ENCODE results near the gene MIP.
"Not testable (repeated sequence)": the region's sequence is repeated elsewhere in the genome, so short reads cannot be mapped to it uniquely, and the experiment has no call there.

Gene MIP

GRCh38 chr12:56468216-56469006 is 14.0 kb upstream of the MIP start, which contains the start of gene SPRYD4:
TSS of gene SPRYD4 (plus strand) at chr12:56468578. CDS start at chr12:56468592, 14 bp downstream.
- peak; percentile 89 for DNase-seq (ENCODE audit: low read depth)

GRCh38 chr12:56462565-56462964 is 8.1 kb upstream of the MIP start:
- DNase-seq (ENCODE audit: low read depth): no peak

DNA sequence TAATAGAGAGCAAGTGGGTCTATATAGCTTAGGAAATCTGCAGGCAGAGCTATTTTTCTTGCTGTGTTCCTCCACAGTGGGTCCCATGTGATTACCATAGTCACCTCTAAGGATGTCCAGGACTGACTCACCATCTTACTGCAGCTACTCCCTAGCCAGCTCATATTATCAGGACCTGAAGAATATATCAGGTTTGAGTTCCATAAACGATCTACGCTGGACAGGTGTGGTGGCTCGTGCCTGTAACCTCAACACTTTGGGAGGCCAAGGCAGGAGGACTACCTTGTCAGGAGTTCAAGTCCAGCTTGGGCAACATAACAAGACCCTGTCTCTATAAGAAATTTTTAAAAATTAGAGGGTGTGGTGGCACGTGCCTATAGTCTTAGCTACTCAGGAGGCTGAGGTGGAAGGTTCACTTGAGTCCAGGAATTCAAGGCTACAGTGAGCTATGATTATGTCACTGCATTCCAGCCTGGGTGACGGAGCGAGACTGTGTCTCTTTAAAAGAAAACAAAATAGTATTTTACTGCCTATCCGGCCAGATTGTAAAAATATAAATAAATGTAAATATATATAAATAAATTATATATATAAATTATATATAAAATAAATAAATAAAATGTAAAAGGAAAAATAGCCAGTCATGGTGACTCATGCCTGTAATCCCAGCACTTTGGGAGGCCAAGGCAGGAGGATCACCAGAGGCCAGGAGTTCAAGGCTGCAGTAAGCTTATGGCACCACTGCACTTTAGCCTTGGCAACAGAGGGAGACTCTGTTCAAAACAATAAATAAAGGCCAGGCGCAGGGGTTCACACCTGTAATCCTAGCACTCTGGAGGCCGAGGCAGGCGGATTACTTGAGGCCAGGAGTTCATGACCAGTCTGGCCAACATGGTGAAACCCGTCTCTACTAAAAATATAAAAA is 7.0 kb upstream of the MIP start:
- no peak for DNase-seq (ENCODE audit: low read depth)

- no peak for DNase-seq (ENCODE audit: low read depth)
These were observed 3.4 kb upstream of the MIP start for GRCh38 chr12:56457817-56458216.

- DNase-seq (ENCODE audit: low read depth): no peak
These were observed 3.3 kb downstream of the MIP start for GRCh38 chr12:56451147-56451546.

- DNase-seq (ENCODE audit: low read depth): no peak
These were observed 4.2 kb downstream of the MIP start for GRCh38 chr12:56450241-56450640.

DNA sequence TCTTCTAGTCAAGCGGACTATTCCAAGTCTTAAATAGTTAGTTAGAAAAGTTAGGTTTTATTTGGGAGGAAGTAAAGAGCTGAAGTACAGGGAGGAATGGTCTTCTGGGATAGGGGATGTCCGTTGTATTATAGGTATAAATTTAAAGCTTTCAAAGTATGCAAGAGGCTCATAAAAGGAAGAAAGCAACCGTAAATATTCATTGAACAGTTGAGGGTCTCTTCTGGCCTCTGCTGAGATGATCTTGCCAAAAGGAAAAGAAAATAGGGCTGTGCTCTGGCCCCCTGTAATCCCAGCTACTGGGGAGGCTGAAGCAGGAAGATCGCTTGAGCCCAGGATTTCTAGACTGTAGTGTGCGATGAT is 4.9 kb downstream of the MIP start:
- DNase-seq (ENCODE audit: low read depth): no peak

- DNase-seq (ENCODE audit: low read depth): peak; percentile 74
These were observed 5.4 kb downstream of the MIP start, which contains the start of gene TIMELESS for GRCh38 chr12:56448860-56449621. TSS of gene TIMELESS (minus strand) at chr12:56449426. CDS start at chr12:56434170, 15,256 bp downstream.

GRCh38 chr12:56443208-56443607 is 11.2 kb downstream of the MIP start:
- not testable (repeated sequence) for DNase-seq (ENCODE audit: low read depth)

- DNase-seq (ENCODE audit: low read depth): no peak
These were observed 16.9 kb downstream of the MIP start for GRCh38 chr12:56437430-56438176.

DNA sequence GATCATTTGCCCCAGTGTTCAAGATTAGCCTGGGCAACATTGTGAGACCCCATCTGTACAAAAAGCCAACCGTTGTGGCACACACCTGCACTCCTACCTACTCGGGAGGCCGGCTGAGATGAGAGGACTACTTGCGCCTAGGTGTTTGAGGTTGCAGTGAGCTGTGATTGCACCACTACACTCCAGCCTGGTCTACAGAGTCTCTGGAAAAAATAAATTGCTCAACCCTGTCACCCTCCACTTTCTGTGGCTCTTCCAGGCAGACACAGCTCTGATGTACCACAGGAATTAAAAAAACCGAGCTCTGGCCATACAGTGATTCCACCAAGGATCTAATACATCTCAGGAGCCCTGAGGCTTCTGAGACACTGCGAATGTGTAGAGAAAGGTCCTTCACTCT is 19.6 kb downstream of the MIP start:
- no peak for DNase-seq (ENCODE audit: low read depth)

GRCh38 chr12:56431850-56432249 is 22.6 kb downstream of the MIP start:
- DNase-seq (ENCODE audit: low read depth): no peak

DNA sequence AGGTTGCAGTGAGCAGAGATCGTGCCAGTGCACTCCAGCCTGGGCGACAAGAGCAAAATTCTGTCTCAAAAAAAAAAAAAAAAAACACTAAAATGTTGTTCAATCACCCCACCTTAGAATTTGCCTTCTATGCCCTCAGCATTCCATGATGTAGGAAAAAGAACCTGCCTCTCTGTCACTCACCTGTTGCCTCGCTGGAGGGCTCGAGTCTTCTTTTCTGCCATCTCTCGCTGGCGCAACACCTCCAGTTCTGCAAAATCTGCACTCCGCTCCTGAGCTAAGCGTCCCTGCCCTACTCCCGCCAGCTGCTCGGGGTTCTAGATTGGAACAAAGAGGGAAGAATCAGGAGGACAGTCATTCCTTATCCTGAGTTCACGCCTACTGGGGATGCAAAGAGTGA is 23.2 kb downstream of the MIP start:
- DNase-seq (ENCODE audit: low read depth): no peak

DNA sequence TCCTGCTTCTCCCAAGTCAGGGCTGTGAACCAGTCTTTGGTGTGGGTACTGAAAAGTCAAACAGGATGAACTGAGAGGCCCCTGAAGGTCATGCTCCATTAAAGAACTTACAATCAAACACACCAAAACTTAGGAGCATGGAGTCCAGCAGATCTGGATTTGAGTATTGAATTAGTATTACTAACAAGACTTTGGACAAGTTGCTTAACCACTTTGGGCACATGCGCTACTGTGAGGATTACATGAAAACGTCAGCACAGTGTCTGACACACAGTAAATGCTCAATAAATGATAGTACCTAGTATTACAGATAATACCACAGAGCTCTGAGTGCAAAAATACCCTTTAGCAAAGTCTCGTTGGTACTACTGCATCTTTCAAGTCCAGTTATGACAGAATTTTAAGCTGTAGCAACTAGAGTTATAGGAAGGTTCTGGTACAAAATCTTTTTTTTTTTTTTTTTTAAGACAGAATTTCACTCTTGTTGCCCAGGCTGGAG is 28.5 kb downstream of the MIP start:
- no peak for DNase-seq (ENCODE audit: low read depth)

DNA sequence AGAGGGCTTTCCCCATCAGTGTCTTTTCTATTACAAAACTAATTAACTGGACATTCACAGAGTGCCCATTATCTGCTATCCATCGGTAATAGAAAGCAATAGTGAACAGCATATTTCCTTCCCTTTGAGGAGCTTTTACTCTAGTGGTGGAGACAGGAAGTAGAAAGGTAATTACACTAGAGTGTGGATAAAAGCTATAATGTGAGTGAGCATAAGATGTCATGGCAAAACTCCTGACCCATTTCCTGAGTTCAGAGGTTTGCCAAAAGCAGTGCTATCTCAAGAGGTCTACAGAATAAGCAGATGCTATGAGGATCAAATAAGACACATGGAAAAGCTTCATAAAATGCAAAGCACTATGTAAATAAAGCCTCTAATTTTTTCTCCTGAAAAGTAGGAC is 29.3 kb downstream of the MIP start:
- DNase-seq (ENCODE audit: low read depth): no peak

DNA sequence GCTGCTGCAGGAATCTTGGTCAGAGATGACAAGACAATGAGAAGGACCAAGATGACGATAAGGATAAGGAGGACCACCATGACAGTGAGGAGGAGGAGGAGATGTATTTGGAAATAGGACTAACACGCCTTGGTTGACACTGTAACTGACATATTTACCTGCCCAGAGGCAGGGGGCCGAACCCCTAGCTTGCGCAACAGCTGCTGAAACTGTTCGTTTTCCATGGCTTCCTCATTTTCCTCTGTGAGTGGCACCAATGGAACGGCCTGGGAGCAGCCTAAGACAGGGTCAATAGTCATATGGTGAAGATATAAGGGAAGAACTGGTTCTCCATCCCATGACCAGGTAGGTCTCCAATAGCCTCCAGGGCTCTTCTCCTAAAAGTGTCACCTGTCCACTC is 34.0 kb downstream of the MIP start:
- DNase-seq (ENCODE audit: low read depth): no peak

- DNase-seq (ENCODE audit: low read depth): no peak
These were observed 36.7 kb downstream of the MIP start for GRCh38 chr12:56417739-56418138.

GRCh38 chr12:56414401-56414800 is 40.1 kb downstream of the MIP start:
- no peak for DNase-seq (ENCODE audit: low read depth)

DNA sequence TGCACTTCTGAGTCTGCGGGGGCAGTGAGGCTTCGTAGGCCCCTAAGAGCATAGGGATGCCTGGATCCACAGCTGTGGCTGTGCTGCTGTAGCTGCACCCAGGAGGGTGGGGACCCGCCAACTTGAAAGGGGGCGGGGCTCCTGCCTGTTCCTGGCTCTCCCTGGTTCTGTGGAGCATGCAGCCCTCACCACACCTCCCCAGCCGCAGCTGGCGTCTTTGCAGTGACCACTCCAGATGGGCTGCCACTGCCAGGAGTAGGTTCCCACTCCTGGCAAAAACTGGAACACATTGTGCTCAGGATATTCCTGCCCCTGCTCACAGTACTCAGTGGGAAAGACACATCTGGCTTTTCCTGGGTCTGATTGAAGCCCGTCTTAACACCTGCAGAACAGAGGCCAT is 41.1 kb downstream of the MIP start:
- no peak for DNase-seq (ENCODE audit: low read depth)

DNA sequence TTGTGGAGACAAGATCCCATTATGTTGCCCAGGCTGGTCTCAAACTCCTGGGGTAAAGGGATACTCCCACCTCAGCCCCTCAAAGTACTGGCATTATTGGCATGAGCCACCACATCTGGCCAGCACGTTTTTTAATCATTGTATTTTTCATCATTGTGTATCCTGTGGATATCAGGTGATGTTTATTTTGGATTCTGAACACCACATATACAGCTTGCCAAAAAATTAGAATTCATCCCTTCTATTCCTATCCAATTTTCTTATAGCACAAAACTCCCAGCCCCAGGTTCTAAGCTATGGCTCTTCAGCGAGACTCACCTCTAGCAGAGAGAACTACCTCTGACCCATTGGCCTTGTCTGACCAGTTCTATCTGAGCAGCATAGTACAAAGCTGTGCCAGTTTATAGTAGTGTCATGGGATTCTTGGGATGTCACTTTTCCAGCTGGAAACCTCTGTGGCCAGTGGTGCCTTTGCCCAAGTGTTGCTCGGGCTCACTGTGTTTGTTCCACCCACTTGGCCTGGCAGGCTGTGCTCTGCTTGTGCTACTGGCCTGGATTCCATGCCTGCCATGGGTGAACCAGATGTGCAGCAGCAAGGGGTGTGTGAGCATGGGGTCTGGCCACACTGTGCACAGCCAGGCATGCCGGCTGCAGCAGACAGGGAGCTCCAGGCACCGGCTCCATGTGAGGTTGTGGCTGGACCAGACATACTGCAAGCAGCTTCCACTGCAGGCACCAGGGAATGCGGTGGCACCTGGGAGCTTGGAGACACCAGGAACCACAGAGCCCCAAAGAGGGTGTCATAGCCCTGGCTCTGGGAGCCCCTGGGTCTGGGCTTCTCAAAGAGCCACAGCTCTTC is 42.4 kb downstream of the MIP start:
- DNase-seq (ENCODE audit: low read depth): no peak
